Rectal smooth muscle tissue (tissue), 1 donor: ENCODE measurements around the gene SYT2.
A peak's percentile ranks its signal among the peaks of the same experiment; 100 is the strongest.
"Not testable (repeated sequence)": the region's sequence is repeated elsewhere in the genome, so short reads cannot be mapped to it uniquely, and the experiment has no call there.

ENCODE experiments used
- H3K27ac ChIP-seq: one replicate; pipeline ENCODE4 v1.7.0; 2013; ENCODE audit warnings: low read depth, low read length, inconsistent platforms
- H3K27me3 ChIP-seq: one replicate; pipeline ENCODE4 v1.7.0; 2013; ENCODE audit warnings: low read length; ENCODE audit not compliant: control insufficient read depth, insufficient read depth
- H3K36me3 ChIP-seq: one replicate; pipeline ENCODE4 v1.7.0; 2013; ENCODE audit warnings: low read length; ENCODE audit not compliant: control insufficient read depth, insufficient read depth
- H3K4me1 ChIP-seq: one replicate; pipeline ENCODE4 v1.7.0; 2013; ENCODE audit warnings: low read length; ENCODE audit not compliant: control insufficient read depth, insufficient read depth
- H3K4me3 ChIP-seq: one replicate; pipeline ENCODE4 v1.7.0; 2013; ENCODE audit warnings: low read length
- H3K9ac ChIP-seq: one replicate; pipeline ENCODE4 v1.7.0; 2013; ENCODE audit warnings: low read length

Gene SYT2

GRCh38 chr1:202630541-202630940 lies 79.7 kb downstream of the SYT2 start:
- Histone ChIP-seq H3K27ac (no peak overlapping the region), H3K9ac (no peak overlapping the region), H3K4me1 (no peaks in the 10 kb centered on the region), H3K36me3 (no peaks in the 10 kb centered on the region), H3K4me3 (no peak overlapping the region), H3K27me3 (no peaks in the 10 kb centered on the region)

- not testable (repeated sequence) for H3K4me1 ChIP-seq, H3K4me3 ChIP-seq, H3K27me3 ChIP-seq, H3K27ac ChIP-seq, H3K9ac ChIP-seq, H3K36me3 ChIP-seq
Measured at GRCh38 chr1:202630096-202630495, 80.2 kb downstream of the SYT2 start.

GRCh38 chr1:202629257-202629811 lies 80.9 kb downstream of the SYT2 start:
- H3K27me3 ChIP-seq, H3K27ac ChIP-seq, H3K36me3 ChIP-seq, H3K9ac ChIP-seq, H3K4me3 ChIP-seq, H3K4me1 ChIP-seq: not testable (repeated sequence)

- no peaks in the 10 kb centered on the region for H3K4me1 ChIP-seq
- H3K4me3 ChIP-seq: no peak overlapping the region
- no peaks in the 10 kb centered on the region for H3K27me3 ChIP-seq
- no peak overlapping the region for H3K27ac ChIP-seq
- no peaks in the 10 kb centered on the region for H3K36me3 ChIP-seq
- H3K9ac ChIP-seq: no peak overlapping the region
Measured at GRCh38 chr1:202628646-202629215, 81.5 kb downstream of the SYT2 start.

- no peak overlapping the region for H3K9ac ChIP-seq
- no peaks in the 10 kb centered on the region for H3K36me3 ChIP-seq
- H3K4me3 ChIP-seq: no peak overlapping the region
- H3K27ac ChIP-seq: no peak overlapping the region
- H3K27me3 ChIP-seq: no peaks in the 10 kb centered on the region
- H3K4me1 ChIP-seq: peaks cover under 1% of the 10 kb centered on the region
Measured at GRCh38 chr1:202627841-202628565, 82.3 kb downstream of the SYT2 start.

GRCh38 chr1:202627036-202627435 lies 83.2 kb downstream of the SYT2 start:
- H3K4me1 ChIP-seq, H3K9ac ChIP-seq, H3K4me3 ChIP-seq, H3K27me3 ChIP-seq, H3K36me3 ChIP-seq, H3K27ac ChIP-seq: not testable (repeated sequence)

GRCh38 chr1:202625416-202626360 lies 84.6 kb downstream of the SYT2 start:
- Histone ChIP-seq H3K27me3 (no peaks in the 10 kb centered on the region), H3K9ac (no peak overlapping the region), H3K4me3 (no peak overlapping the region), H3K36me3 (no peaks in the 10 kb centered on the region), H3K27ac (no peak overlapping the region), H3K4me1 (peaks cover 4% of the 10 kb centered on the region)

- no peak overlapping the region for H3K9ac ChIP-seq
- H3K4me1 ChIP-seq: peaks cover 4% of the 10 kb centered on the region
- H3K27me3 ChIP-seq: no peaks in the 10 kb centered on the region
- no peak overlapping the region for H3K27ac ChIP-seq
- H3K4me3 ChIP-seq: no peak overlapping the region
- no peaks in the 10 kb centered on the region for H3K36me3 ChIP-seq
Measured at GRCh38 chr1:202624781-202625108, 85.5 kb downstream of the SYT2 start.

- H3K4me1 ChIP-seq: peaks cover 6% of the 10 kb centered on the region
- no peaks in the 10 kb centered on the region for H3K27me3 ChIP-seq
- no peaks in the 10 kb centered on the region for H3K36me3 ChIP-seq
- no peak overlapping the region for H3K9ac ChIP-seq
- no peak overlapping the region for H3K27ac ChIP-seq
- H3K4me3 ChIP-seq: no peak overlapping the region
Measured at GRCh38 chr1:202624088-202624780, 86.0 kb downstream of the SYT2 start.

GRCh38 chr1:202623476-202623875 lies 86.8 kb downstream of the SYT2 start:
- H3K4me3 ChIP-seq, H3K9ac ChIP-seq, H3K36me3 ChIP-seq, H3K27me3 ChIP-seq, H3K27ac ChIP-seq, H3K4me1 ChIP-seq: not testable (repeated sequence)

- Histone ChIP-seq H3K27me3 (no peaks in the 10 kb centered on the region), H3K4me3 (no peak overlapping the region), H3K9ac (no peak overlapping the region), H3K27ac (peak overlapping the region; percentile 38), H3K4me1 (peaks cover 9% of the 10 kb centered on the region), H3K36me3 (no peaks in the 10 kb centered on the region)
Measured at GRCh38 chr1:202623075-202623474, 87.2 kb downstream of the SYT2 start.

- H3K4me1 ChIP-seq: peaks cover 9% of the 10 kb centered on the region
- H3K27me3 ChIP-seq: no peaks in the 10 kb centered on the region
- H3K36me3 ChIP-seq: no peaks in the 10 kb centered on the region
- H3K27ac ChIP-seq: no peak overlapping the region
- no peak overlapping the region for H3K9ac ChIP-seq
- H3K4me3 ChIP-seq: no peak overlapping the region
Measured at GRCh38 chr1:202622388-202622787, 87.9 kb downstream of the SYT2 start.
